Measurements from ENCODE around the gene MAMDC2. TPM values are rescaled to one million over a fixed set of nuclear protein-coding genes. Genes with fewer than 3 reads are reported as not detected.
A peak's percentile ranks its signal among the peaks of the same experiment; 100 is the strongest.

Gene MAMDC2
- total and polyA plus RNA-seq, 2 of the 8 experiments (the other 6 are each of a cell fraction or from before 2014, with no cell fraction given): 6.1 to 15.4 TPM

DNA sequence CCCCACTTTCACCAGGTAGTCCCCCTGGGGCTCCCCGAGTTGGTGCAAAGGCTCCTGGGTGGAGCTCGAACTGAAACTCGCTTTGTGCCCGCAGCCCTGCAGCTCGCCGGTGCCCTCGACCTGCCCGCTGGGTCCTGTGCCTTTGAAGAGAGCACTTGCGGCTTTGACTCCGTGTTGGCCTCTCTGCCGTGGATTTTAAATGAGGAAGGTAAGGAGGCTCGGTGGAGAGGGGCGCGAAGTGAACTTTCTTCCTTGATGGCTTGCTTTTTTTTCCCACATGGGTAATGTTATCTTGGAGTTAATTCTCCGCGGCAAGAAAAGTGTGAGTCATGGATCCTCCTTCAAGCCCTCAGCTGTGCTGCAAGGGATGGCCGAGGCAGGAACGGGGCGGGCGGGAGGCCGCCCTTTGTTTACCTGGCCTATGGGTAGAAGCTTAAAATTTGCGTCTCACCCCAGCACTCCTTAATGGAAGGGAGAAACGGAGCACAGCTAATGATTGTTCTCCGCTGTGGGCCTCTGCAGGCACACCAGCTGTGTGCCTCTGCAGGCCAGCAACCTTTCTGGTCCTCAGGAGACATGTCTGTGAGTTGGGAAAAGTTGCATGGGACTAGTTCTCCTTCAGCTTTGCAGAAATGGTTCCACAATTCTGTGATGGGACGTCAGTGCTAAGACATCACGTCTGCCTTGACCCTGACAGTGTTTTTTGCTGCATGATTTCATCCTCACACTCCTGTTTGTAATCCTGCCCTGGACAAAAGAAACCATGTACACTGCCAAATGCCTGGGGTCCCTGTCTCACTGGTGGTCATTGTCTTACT, 1.1 kb downstream of the MAMDC2 start:
- Histone ChIP-seq H4K8ac (ENCODE audit: extremely low read depth, insufficient read depth, low read length) (no peak overlapping the region; the same call in 1 of the 2 replicates), H2AK5ac (ENCODE audit: low read depth, low read length) (peak overlapping the region; percentile 90; the same call in 1 of the 2 replicates), H2BK5ac (ENCODE audit: low read depth, low read length) (peak overlapping the region; percentile 83; the same call in 1 of the 2 replicates), H3K27ac (ENCODE audit: low read depth, low read length) (no peak overlapping the region), H2BK12ac (ENCODE audit: low read depth, low read length) (peak overlapping the region; percentile 92), H3K4me3 (ENCODE audit: extremely low read depth in 1 of 4, insufficient read depth in 2 of 4, low read depth in 3 of 4, low read length in 4 of 4) (peak overlapping the region; percentile 54 to 79 (median 58)), H3K23ac (ENCODE audit: insufficient read length) (no peak overlapping the region), H3K9ac (replicated peaks in 1 of 4; ENCODE audit: extremely low read depth in 1 of 4, low read depth in 3 of 4, low read length in 3 of 4) (peak overlapping the region in 3 of 4 experiments; percentile 39 to 56 (median 48); a peak in 5 of 7 replicates), H2AFZ (ENCODE audit: low read length) (peak overlapping the region; percentile 20), H3K23me2 (ENCODE audit: low read depth, low read length) (peaks cover 12% of the 10 kb centered on the region), H3K79me1 (ENCODE audit: low read depth, low read length) (no peaks in the 10 kb centered on the region; the same call in 1 of the 2 replicates), H3K4me1 (replicated peaks in 1 of 4; ENCODE audit: control insufficient read depth in 3 of 4, insufficient read depth in 4 of 4, low read length in 3 of 4) (peaks cover 6 to 14% (median 10%) of the 10 kb centered on the region in 4 experiments), H3K4me2 (ENCODE audit: insufficient read depth in 1 of 2, low read depth in 2 of 2, low read length in 2 of 2) (peak overlapping the region; percentile 77 to 86), H3K14ac (ENCODE audit: insufficient read length) (no peak overlapping the region), H4K5ac (ENCODE audit: insufficient read length, low read depth, low read length) (no peak overlapping the region), H2BK20ac (ENCODE audit: low read length) (0 out of 2 replicates have a peak overlapping the region, but pooled peaks have one; percentile 74), H3K56ac (replicated peaks; ENCODE audit: insufficient read length, low read depth, low read length) (no peak overlapping the region), H2BK120ac (replicated peaks; ENCODE audit: low read depth, low read length) (peak overlapping the region; percentile 36), H4K20me1 (replicated peaks in 1 of 2; ENCODE audit: control insufficient read depth in 1 of 2, insufficient read depth in 2 of 2, low read length in 2 of 2) (no peaks in the 10 kb centered on the region), H3K9me3 (ENCODE audit: insufficient read depth in 2 of 2, low read depth in 1 of 2, low read length in 1 of 2) (no peaks in the 10 kb centered on the region), H2BK15ac (ENCODE audit: low read length) (peak overlapping the region; percentile 94; the same call in 1 of the 2 replicates), H3K79me2 (ENCODE audit: control insufficient read depth in 1 of 2, insufficient read depth in 2 of 2, low read length in 2 of 2) (no peaks in the 10 kb centered on the region; a peak in 1 of 4 replicates), H3K18ac (ENCODE audit: extremely low read depth, low read length) (peak overlapping the region; percentile 4; the same call in 1 of the 2 replicates), H3K4ac (replicated peaks; ENCODE audit: insufficient read length, low read depth, low read length) (no peak overlapping the region), H3K27me3 (replicated peaks in 1 of 4; ENCODE audit: control insufficient read depth in 3 of 4, extremely low read depth in 1 of 4, insufficient read depth in 3 of 4, low read length in 3 of 4) (no peaks in the 10 kb centered on the region), H3K36me3 (ENCODE audit: control insufficient read depth in 2 of 4, insufficient read depth in 4 of 4, low read length in 3 of 4) (no peaks in the 10 kb centered on the region), H4K91ac (replicated peaks; ENCODE audit: insufficient read length, low read length) (peak overlapping the region; percentile 18)
- ChIA-PET CTCF (ENCODE audit: partially characterized antibody) (interaction anchor here (0.6 to 6.3 kb wide), 6 partner anchors 10 to 372 kb away, joined by 3 to 42 read pairs (median 4); no protein-coding TSS in a partner anchor), POLR2A (ENCODE audit: partially characterized antibody) (interaction anchor here (0.8 to 3.0 kb wide), 9 partner anchors 10 to 81 kb away, joined by 3 to 18 read pairs (median 4); no protein-coding TSS in a partner anchor)
- DNase-seq (ENCODE audit: low read depth in 1 of 2, low spot score in 2 of 2) (peak in 1 of 2 experiments; percentile 66), FAIRE-seq (peak; percentile 45)
- WGBS, 2 experiments (ENCODE audit: extremely low coverage in 1 of 2, insufficient coverage in 1 of 2, insufficient read length in 1 of 2, insufficient replicate concordance in 2 of 2, low coverage in 1 of 2, low lambda C conversion rate in 2 of 2, missing lambda C conversion rate in 1 of 2): 6% methylated on average over 26 of the region's 26 CpGs; no CpG with 5 or more reads in 1 of the 2 experiments
- TF ChIP-seq JUND (IDR thresholded peaks at IDR 0.05; ENCODE audit: low read length) (peak; percentile 52), SP2 (IDR thresholded peaks at IDR 0.05; ENCODE audit: low read length) (no peak), SRF (IDR thresholded peaks at IDR 0.05; ENCODE audit: low read depth, low read length) (no peak), TBP (IDR thresholded peaks at IDR 0.05; ENCODE audit: low read depth, low read length) (no peak), HDAC6 (IDR thresholded peaks at IDR 0.05; ENCODE audit: low read depth, low read length) (no peak), RAD21 (IDR thresholded peaks at IDR 0.05 in 1 of 2, conservative IDR thresholded peaks at IDR 0.05 in 1 of 2; ENCODE audit: low read depth in 2 of 2, low read length in 2 of 2) (no peak), FOSL1 (IDR thresholded peaks at IDR 0.05; ENCODE audit: insufficient read depth, low read depth, low read length) (no peak), KDM1A (IDR thresholded peaks at IDR 0.05; ENCODE audit: borderline replicate concordance, low read length) (peak; percentile 61; the same call in 1 of the 2 replicates)
- TF ChIP-seq, protein P1, sequence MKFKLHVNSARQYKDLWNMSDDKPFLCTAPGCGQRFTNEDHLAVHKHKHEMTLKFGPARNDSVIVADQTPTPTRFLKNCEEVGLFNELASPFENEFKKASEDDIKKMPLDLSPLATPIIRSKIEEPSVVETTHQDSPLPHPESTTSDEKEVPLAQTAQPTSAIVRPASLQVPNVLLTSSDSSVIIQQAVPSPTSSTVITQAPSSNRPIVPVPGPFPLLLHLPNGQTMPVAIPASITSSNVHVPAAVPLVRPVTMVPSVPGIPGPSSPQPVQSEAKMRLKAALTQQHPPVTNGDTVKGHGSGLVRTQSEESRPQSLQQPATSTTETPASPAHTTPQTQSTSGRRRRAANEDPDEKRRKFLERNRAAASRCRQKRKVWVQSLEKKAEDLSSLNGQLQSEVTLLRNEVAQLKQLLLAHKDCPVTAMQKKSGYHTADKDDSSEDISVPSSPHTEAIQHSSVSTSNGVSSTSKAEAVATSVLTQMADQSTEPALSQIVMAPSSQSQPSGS (IDR thresholded peaks at IDR 0.05; ENCODE audit: low read length): no peak

Data from H1 (cell line).